HepG2 (cell line): ENCODE results near the gene FBXO7. TPM values are rescaled to one million over a fixed set of nuclear protein-coding genes. Genes with fewer than 3 reads are reported as not detected.

Experiments used
- ATAC-seq: fragments of 200-7000 bp; cut with Tn5 transposase; 3 replicates; pipeline ENCODE4 v1.9.1; 2020; ENCODE audit warnings: mild to moderate bottlenecking, moderate library complexity
- BruUV-seq: library from RNA; stranded (reverse); fragments of 400-500 nt; replicated peaks from 2 replicates; lab custom pipeline; 2021; lab: Mats Ljungman, UMichigan
- CTCF ChIA-PET: fragments of 300-600 bp; formaldehyde crosslinking; extraction: SDS; loops from one replicate; lab custom pipeline; 2021; ENCODE audit warnings: low total read pairs, inconsistent platforms, low intra/inter-chr PET ratio; lab: Yijun Ruan, JAX
- POLR2A ChIA-PET: fragments of 350-600 bp; sonication (Branson Sonifier 250); formaldehyde crosslinking; loops from one replicate; lab custom pipeline; 2020; ENCODE audit warnings: antibody characterized with exemption, inconsistent platforms; lab: Yijun Ruan, JAX
- DNase-seq: peaks from one replicate; pipeline ENCODE4 v3.0.0-alpha.2; 2015; ENCODE audit warnings: low spot score
- FAIRE-seq: peaks from 3 replicates; lab custom pipeline; 2011; peaks lifted over from hg19 to GRCh38; lab: Jason Lieb, UNC
- H2AFZ ChIP-seq: one replicate; pipeline ENCODE4 v1.6.1; 2011; ENCODE audit warnings: low read length, inconsistent platforms
- H3K27ac ChIP-seq: fragments of 300-600 bp; 3 replicates; pipeline ENCODE4 v1.8.0; 2011; ENCODE audit warnings: mixed run types, mild to moderate bottlenecking, mixed read lengths, low read length, inconsistent platforms; ENCODE audit not compliant: insufficient read depth; ENCODE audit errors: extremely low read length
- H3K27me3 ChIP-seq, 2 experiments: fragments of 200-600 bp in 1 of 2; 2 replicates in 1 of 2; 3 replicates in 1 of 2; pipeline versions ENCODE4 v1.6.0 to v1.8.0; 2011; ENCODE audit warnings: low read length in 2 of 2, mild to moderate bottlenecking in 2 of 2, moderate library complexity in 2 of 2, inconsistent platforms in 1 of 2; ENCODE audit not compliant: insufficient read depth in 2 of 2, control insufficient read depth in 1 of 2
- H3K36me3 ChIP-seq, 2 experiments: fragments of 200-600 bp in 1 of 2; replicated peaks in 1 of 2; 2 replicates in 1 of 2; 3 replicates in 1 of 2; pipeline versions ENCODE4 v1.5.1 to v1.8.0; 2011; ENCODE audit warnings: low read length in 2 of 2, inconsistent platforms in 1 of 2; ENCODE audit not compliant: insufficient read depth in 2 of 2, control insufficient read depth in 1 of 2
- H3K4me1 ChIP-seq: 2 replicates; pipeline ENCODE4 v1.5.1; 2012; ENCODE audit warnings: low read length, inconsistent platforms; ENCODE audit not compliant: insufficient read depth
- H3K4me2 ChIP-seq: 2 replicates; pipeline ENCODE4 v1.6.0; 2011; ENCODE audit warnings: low read depth, low read length, inconsistent platforms
- H3K4me3 ChIP-seq, 3 experiments: fragments of 200-600 bp in 1 of 3; sonication (generic), shearing (Covaris generic) in 1 of 3; replicated peaks in 1 of 3; 2 replicates each; pipeline ENCODE4 v1.5.1; 2011 to 2016; ENCODE audit warnings: low read length in 3 of 3, inconsistent platforms in 2 of 3, low read depth in 2 of 3, mild to moderate bottlenecking in 2 of 3, control low read depth in 1 of 3, mixed read lengths in 1 of 3; ENCODE audit not compliant: insufficient read depth in 1 of 3
- H3K79me2 ChIP-seq: one replicate; pipeline ENCODE4 v1.6.1; 2011; ENCODE audit warnings: low read length, inconsistent platforms; ENCODE audit not compliant: insufficient read depth
- H3K9ac ChIP-seq: 2 replicates; pipeline ENCODE4 v1.6.0; 2011; ENCODE audit warnings: mild to moderate bottlenecking, low read depth, low read length, inconsistent platforms; ENCODE audit not compliant: insufficient read depth
- H3K9me3 ChIP-seq: 2 replicates; pipeline ENCODE4 v1.5.1; 2012; ENCODE audit warnings: mild to moderate bottlenecking, low read length
- H4K20me1 ChIP-seq: 2 replicates; pipeline ENCODE4 v1.6.0; 2011; ENCODE audit warnings: inconsistent platforms, mild to moderate bottlenecking, low read length, moderate library complexity; ENCODE audit not compliant: insufficient read depth
- AKNA ChIP-seq: sonication (generic); formaldehyde crosslinking; IDR thresholded peaks from 2 replicates; pipeline ENCODE4 v1.4.0; 2020; ENCODE audit warnings: missing genetic modification reagents, borderline replicate concordance
- BRCA1 ChIP-seq: sonication (generic); formaldehyde crosslinking; IDR thresholded peaks from 2 replicates; pipeline ENCODE4 v1.4.0; 2020; ENCODE audit warnings: missing genetic modification reagents
- CREB1 ChIP-seq, 2 experiments: fragments of 450-650 bp in 1 of 2; IDR thresholded peaks; 2 replicates each; pipeline ENCODE4 v1.6.1; 2016 to 2017; ENCODE audit warnings: control low read depth in 1 of 2, mild to moderate bottlenecking in 1 of 2, missing compliant biosample characterization in 1 of 2, missing genetic modification characterization in 1 of 2
- GATAD1 ChIP-seq: IDR thresholded peaks from 2 replicates; pipeline ENCODE4 v1.6.1; 2016; ENCODE audit warnings: missing genetic modification reagents, missing compliant biosample characterization
- HMGXB3 ChIP-seq: sonication (generic); formaldehyde crosslinking; IDR thresholded peaks from 2 replicates; pipeline ENCODE4 v1.4.0; 2020; ENCODE audit warnings: missing genetic modification reagents, borderline replicate concordance
- RBM22 ChIP-seq: fragments of 200-400 bp; formaldehyde crosslinking; optimal IDR thresholded peaks from 2 replicates; pipeline ENCODE3; 2017; ENCODE audit warnings: mild to moderate bottlenecking, low read length, moderate library complexity
- RFX3 ChIP-seq: IDR thresholded peaks from 2 replicates; pipeline ENCODE4 v1.6.1; 2016; ENCODE audit warnings: missing biosample characterization, missing genetic modification reagents
- RORA ChIP-seq: sonication (generic); formaldehyde crosslinking; IDR thresholded peaks from 2 replicates; pipeline ENCODE4 v1.5.0; 2020; ENCODE audit warnings: mild to moderate bottlenecking, missing genetic modification reagents, moderate library complexity
- THYN1 ChIP-seq: sonication (generic); formaldehyde crosslinking; IDR thresholded peaks from 2 replicates; pipeline ENCODE4 v1.8.1; 2023; ENCODE audit warnings: low read depth, mild to moderate bottlenecking, moderate library complexity, missing genetic modification reagents, borderline replicate concordance
- ZBTB25 ChIP-seq: IDR thresholded peaks from 2 replicates; pipeline ENCODE4 v1.6.1; 2018; ENCODE audit warnings: missing genetic modification reagents
- ZFYVE20 ChIP-seq: sonication (generic); formaldehyde crosslinking; IDR thresholded peaks from 2 replicates; pipeline ENCODE4 v1.8.0; 2023; ENCODE audit warnings: low read depth, mild to moderate bottlenecking, moderate library complexity, missing genetic modification reagents, borderline replicate concordance
- ZNF20 ChIP-seq: sonication (generic); formaldehyde crosslinking; IDR thresholded peaks from 2 replicates; pipeline ENCODE4 v1.4.0; 2020; ENCODE audit warnings: mild to moderate bottlenecking, moderate library complexity, missing genetic modification reagents
- ZNF33B ChIP-seq: sonication (generic); formaldehyde crosslinking; IDR thresholded peaks from 2 replicates; pipeline ENCODE4 v1.5.1; 2020; ENCODE audit warnings: mild to moderate bottlenecking, missing genetic modification reagents
- ZNF724P ChIP-seq: sonication (generic); formaldehyde crosslinking; IDR thresholded peaks from 2 replicates; pipeline ENCODE4 v1.8.0; 2022; ENCODE audit warnings: missing genetic modification reagents, borderline replicate concordance
- ZNF749 ChIP-seq: sonication (generic); formaldehyde crosslinking; IDR thresholded peaks from 2 replicates; pipeline ENCODE4 v1.8.0; 2022; ENCODE audit warnings: mild to moderate bottlenecking, missing genetic modification reagents, moderate library complexity, borderline replicate concordance
- WGBS: methylation state at CpG from one replicate; pipeline ENCODE4 v1.1.6; 2017; ENCODE audit warnings: low lambda C conversion rate; 5-methylcytosine and 5-hydroxymethylcytosine counted together
- in situ Hi-C: cut with HindIII; loops from 2 replicates; pipeline ENCODE4 v1.10.0; 2017; ENCODE audit warnings: low pct_unique_long_range_greater_than_20kb; ENCODE audit not compliant: extremely low pct_ligation_motif_present
- intact Hi-C: fragments of 100-400 bp; cut with micrococcal nuclease; formaldehyde crosslinking; loops from one replicate; pipeline ENCODE4 v1.10.0; 2022; ENCODE audit not compliant: unreplicated experiment
- polyA plus RNA-seq, 8 experiments: library from polyadenylated mRNA; depleted of rRNA in 3 of 8; stranded (reverse) in 7 of 8; unstranded in 1 of 8; fragments of >200 nt; fragmentation: Illumina TruSeq in 4 of 8; extraction: Trizol in 4 of 8; gene quantifications; 2 replicates each; pipeline versions ENCODE4 v1.2.1 to v1.2.3, GENCODE V29; 2011 to 2016; ENCODE audit warnings: low read depth in 4 of 8, missing spikeins in 1 of 8, mixed read lengths in 1 of 8; ENCODE audit not compliant: insufficient read depth in 1 of 8
- total RNA-seq, 5 experiments: library from RNA; depleted of rRNA; stranded (reverse); fragments of >200 nt; fragmentation: Illumina TruSeq; extraction: Trizol; gene quantifications; 2 replicates each; pipeline ENCODE4 v1.2.3, GENCODE V29; 2016; ENCODE audit warnings: low read depth in 1 of 5

The FBXO7 gene
- total and polyA plus RNA-seq, 2 of the 13 experiments (the other 11 are each of a cell fraction or from before 2014, with no cell fraction given): 105 to 172 TPM

- H3K79me2 ChIP-seq: no peaks in the 10 kb centered on the region
- FAIRE-seq: no peak
- BruUV-seq: no TSS peak
- TF ChIP-seq ZNF749 (CRISPR knock-in tag): no peak
- TF ChIP-seq ZFYVE20: no peak
- no peak for TF ChIP-seq CREB1 (IDR thresholded peaks at IDR 0.05)
- no peak for TF ChIP-seq CREB1 (CRISPR knock-in tag; IDR thresholded peaks at IDR 0.05)
- TF ChIP-seq ZNF33B (CRISPR knock-in tag): no peak
- no peak for TF ChIP-seq ZBTB25 (CRISPR knock-in tag)
- TF ChIP-seq THYN1 (CRISPR knock-in tag): no peak
- no peak for TF ChIP-seq RFX3 (CRISPR knock-in tag)
- TF ChIP-seq GATAD1: no peak
- no peak for TF ChIP-seq ZNF724P
- TF ChIP-seq ZNF20: no peak
- TF ChIP-seq HMGXB3 (CRISPR knock-in tag): no peak
- TF ChIP-seq AKNA (CRISPR knock-in tag): no peak
- no peak for TF ChIP-seq BRCA1 (CRISPR knock-in tag)
- TF ChIP-seq RORA (CRISPR knock-in tag): no peak
- no peak for TF ChIP-seq RBM22
Observed at GRCh38 chr22:32515084-32515483, 40.5 kb downstream of the FBXO7 start.

More at GRCh38 chr22:32515084-32515483, 40.5 kb downstream of the FBXO7 start:
- intact Hi-C loops: no loop called here
- Histone ChIP-seq H3K27ac (no peak overlapping the region), H4K20me1 (no peaks in the 10 kb centered on the region), H3K36me3 (no peaks in the 10 kb centered on the region; a peak in 1 of 5 replicates), H2AFZ (no peak overlapping the region), H3K4me2 (no peak overlapping the region), H3K9me3 (peaks cover 5% of the 10 kb centered on the region), H3K4me3 (no peak overlapping the region), H3K9ac (no peak overlapping the region), H3K27me3 (no peaks in the 10 kb centered on the region), H3K4me1 (peaks cover 41% of the 10 kb centered on the region)
- no peak for DNase-seq
- in situ Hi-C loops: no loop called here
- 100% methylated on average over 2 of the region's 2 CpGs for WGBS
- ATAC-seq: no peak
- ChIA-PET POLR2A (no interaction called here), CTCF (no interaction called here)
